Measurements from ENCODE around the gene SMS.
"Not testable (repeated sequence)": the region's sequence is repeated elsewhere in the genome, so short reads cannot be mapped to it uniquely, and the experiment has no call there.

The SMS gene

GRCh38 chrX:21949689-21950088, 9.2 kb downstream of the SMS start:
- TF ChIP-seq, protein P1, sequence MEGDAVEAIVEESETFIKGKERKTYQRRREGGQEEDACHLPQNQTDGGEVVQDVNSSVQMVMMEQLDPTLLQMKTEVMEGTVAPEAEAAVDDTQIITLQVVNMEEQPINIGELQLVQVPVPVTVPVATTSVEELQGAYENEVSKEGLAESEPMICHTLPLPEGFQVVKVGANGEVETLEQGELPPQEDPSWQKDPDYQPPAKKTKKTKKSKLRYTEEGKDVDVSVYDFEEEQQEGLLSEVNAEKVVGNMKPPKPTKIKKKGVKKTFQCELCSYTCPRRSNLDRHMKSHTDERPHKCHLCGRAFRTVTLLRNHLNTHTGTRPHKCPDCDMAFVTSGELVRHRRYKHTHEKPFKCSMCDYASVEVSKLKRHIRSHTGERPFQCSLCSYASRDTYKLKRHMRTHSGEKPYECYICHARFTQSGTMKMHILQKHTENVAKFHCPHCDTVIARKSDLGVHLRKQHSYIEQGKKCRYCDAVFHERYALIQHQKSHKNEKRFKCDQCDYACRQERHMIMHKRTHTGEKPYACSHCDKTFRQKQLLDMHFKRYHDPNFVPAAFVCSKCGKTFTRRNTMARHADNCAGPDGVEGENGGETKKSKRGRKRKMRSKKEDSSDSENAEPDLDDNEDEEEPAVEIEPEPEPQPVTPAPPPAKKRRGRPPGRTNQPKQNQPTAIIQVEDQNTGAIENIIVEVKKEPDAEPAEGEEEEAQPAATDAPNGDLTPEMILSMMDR (conservative IDR thresholded peaks at IDR 0.05; ENCODE audit: low read depth, low read length), result no peak
- DNase-seq (ENCODE audit: low read depth), result no peak
- no peak overlapping the region for H3K4me3 ChIP-seq (ENCODE audit: low read length)

DNA sequence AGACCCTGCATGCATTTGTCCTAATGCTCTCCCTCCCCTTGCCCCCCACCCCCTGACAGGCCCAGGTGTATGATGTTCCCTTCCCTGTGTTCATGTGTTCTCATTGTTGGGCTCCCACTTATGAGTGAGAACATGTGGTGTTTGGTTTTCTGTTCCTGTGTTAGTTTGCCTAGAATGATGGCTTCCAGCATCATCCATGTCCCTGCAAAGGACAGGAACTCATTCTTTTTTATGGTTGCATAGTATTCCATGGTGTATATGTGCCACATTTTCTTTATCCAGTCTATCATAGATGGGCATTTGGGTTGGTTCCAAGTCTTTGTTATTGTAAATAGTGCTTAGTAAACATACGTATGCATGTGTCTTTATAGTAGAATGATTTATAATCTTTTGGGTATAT, 10.0 kb downstream of the SMS start:
- not testable (repeated sequence) for H3K4me3 ChIP-seq (ENCODE audit: low read length); DNase-seq (ENCODE audit: low read depth)

DNA sequence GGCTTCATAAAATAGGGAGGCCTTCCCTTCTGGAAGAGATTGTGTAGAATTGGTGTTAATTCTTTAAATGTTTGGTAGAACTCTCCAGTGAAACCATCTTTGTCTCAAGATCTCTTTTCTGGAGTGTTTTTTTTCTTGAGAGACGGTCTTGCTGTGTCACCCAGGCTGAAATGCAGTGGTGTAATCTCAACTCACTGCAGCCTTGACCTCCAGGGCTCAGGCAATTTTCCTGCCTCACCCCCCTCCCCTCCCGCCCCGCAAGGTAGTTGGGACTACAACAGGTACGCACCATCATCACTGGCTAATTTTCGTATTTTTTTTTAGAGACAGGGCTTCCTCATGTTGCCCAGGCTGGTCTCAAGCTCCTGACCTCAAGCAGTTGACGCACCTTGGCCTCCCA, 12.1 kb downstream of the SMS start:
- no peak overlapping the region for H3K4me3 ChIP-seq (ENCODE audit: low read length)
- no peak for DNase-seq (ENCODE audit: low read depth)
- TF ChIP-seq, protein P1 (conservative IDR thresholded peaks at IDR 0.05; ENCODE audit: low read depth, low read length), result no peak

GRCh38 chrX:21953195-21953830, 12.8 kb downstream of the SMS start:
- H3K4me3 ChIP-seq (ENCODE audit: low read length); DNase-seq (ENCODE audit: low read depth): not testable (repeated sequence)

DNA sequence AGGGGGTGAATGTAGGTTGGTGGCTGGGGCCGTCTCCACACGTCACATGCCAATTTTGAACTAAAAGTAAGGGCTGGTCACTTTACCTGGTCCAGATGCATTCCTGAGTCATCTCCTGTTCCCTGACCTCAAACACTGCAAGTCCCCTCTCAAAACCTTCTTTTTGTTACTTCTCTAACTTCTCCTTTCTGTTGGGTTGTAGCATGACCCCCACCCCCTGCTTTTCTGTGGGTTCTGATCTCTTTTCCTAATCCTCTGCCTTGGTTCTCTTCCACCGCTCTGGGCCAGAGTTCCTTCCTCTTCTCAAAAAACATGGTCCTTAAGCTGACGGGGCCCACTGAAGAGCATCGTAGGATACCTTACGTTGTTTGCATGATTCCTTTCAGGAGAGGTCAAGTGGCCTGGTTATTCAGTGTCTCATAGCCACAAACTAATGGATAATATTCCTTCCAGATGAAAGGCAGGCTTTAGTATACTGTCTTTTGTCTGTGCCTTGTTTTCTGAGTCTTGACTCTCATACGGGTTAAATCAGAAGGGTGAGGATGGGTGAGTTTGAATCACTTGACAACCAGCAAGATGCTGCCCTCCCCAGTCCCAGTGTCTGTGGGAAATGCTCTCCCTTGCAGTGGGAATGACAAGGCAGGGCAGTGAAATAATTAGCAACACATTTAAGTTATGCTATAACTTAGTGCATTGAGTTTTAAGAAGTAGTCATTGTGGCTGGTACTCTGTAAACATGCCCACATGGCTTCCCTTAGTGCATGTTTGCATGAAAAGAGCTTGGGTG, 15.1 kb downstream of the SMS start:
- TF ChIP-seq, protein P1 (conservative IDR thresholded peaks at IDR 0.05; ENCODE audit: low read depth, low read length), result no peak
- H3K4me3 ChIP-seq (ENCODE audit: low read length), result no peak overlapping the region
- no peak for DNase-seq (ENCODE audit: low read depth)

- DNase-seq (ENCODE audit: low read depth), result no peak
- no peak overlapping the region for H3K4me3 ChIP-seq (ENCODE audit: low read length)
- TF ChIP-seq, protein P1 (conservative IDR thresholded peaks at IDR 0.05; ENCODE audit: low read depth, low read length), result no peak
Observed at GRCh38 chrX:21956783-21957182, 16.3 kb downstream of the SMS start.

DNA sequence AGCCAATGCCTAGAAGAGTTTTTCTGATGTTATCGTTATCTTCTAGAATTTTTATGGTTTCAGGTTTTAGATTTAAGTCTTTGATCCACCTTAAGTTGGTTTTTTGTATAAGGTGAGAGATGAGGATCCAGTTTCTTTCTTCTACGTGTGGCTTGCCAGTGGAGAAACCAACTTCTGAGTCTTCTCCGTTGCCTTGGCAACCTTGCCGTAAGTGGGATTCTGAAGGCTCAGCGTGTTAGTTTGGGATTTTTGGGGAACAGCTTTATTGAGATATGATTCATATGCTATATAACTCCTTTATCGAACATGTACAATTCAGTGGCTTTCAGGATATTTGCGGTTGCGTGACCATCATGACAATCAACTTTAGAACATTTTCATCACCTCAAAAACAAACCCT, 17.7 kb downstream of the SMS start:
- TF ChIP-seq, protein P1 (conservative IDR thresholded peaks at IDR 0.05; ENCODE audit: low read depth, low read length), result no peak
- H3K4me3 ChIP-seq (ENCODE audit: low read length), result no peak overlapping the region
- no peak for DNase-seq (ENCODE audit: low read depth)

DNA sequence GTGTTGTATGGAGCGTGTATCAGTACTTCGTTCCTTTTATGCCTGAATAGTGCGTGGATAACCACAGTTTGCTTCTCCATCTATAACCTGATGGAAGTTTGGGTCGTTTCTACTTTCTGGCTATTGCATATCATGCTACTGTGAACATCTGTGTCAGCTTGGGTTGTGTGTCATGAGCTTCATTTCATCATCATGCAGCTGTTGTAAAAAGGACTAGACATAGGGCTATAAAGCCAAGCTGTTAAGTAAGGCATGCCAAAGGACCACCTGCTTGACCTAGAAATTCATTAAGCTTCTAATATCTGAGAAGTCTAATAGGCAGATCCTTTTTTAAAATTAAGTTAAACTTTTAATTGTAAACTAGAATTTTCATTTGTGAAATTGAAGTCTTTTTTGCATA, 18.4 kb downstream of the SMS start:
- TF ChIP-seq, protein P1 (conservative IDR thresholded peaks at IDR 0.05; ENCODE audit: low read depth, low read length), result no peak

More for the DNA sequence above, 18.4 kb downstream of the SMS start:
- no peak for DNase-seq (ENCODE audit: low read depth)
- no peak overlapping the region for H3K4me3 ChIP-seq (ENCODE audit: low read length)

Data from retinal pigment epithelial cell (primary cell).